ENCODE measurements around the gene CCDC159. TPM values are rescaled to one million over a fixed set of nuclear protein-coding genes. Genes with fewer than 3 reads are reported as not detected.
"Not testable (repeated sequence)": the region's sequence is repeated elsewhere in the genome, so short reads cannot be mapped to it uniquely, and the experiment has no call there.

Gene CCDC159, protein sequence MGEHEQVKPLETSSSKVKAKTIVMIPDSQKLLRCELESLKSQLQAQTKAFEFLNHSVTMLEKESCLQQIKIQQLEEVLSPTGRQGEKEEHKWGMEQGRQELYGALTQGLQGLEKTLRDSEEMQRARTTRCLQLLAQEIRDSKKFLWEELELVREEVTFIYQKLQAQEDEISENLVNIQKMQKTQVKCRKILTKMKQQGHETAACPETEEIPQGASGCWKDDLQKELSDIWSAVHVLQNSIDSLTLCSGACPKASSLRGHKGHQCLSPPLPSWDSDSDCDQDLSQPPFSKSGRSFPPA
- 10 to 100 TPM; 19.0 to 43.4 (median 23.4) TPM for polyA plus RNA-seq (ENCODE audit: insufficient read length in 4 of 4)

DNA sequence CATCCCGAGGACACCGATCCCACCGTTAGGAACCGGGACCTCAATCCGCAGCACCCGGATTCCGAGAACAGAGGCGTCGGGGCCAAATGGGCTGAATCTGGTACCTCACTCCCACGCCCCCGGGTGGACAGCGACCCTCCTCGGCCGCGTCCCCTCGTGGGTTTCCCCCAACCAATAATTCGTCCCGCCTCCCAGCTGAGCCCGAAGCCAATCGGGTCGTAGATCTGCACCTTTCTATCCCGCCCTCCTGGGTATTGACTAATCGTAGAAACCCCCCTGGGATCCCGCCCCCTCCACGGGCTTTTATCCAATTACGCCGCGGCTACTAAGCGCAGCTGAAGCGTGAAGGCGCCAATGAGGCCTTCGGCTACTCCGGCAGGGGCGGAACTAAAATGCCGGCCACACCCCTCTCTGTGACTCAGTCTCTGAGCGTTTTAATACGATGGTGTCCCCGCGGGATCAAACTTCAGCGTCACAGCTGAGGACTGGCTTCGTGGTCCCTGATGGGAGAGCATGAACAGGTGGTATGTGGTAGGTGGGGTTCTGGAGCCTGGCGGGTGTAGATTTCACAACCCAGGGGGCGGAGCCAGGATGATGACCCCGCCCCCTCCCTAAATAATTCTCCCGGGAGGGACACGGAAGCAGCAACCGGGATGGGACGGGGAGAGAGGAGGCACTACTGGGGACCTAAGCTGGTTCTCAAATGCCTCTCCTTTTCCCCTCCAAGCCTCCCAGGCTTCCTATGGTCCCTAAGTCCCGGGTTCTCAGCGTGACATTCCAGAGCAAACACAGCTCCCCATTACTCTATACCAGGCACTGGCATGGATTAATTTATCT is at the start of gene CCDC159, which contains the start of gene TMEM205:
TSS of gene CCDC159 (plus strand) at position 416 of the 837 bp plus-strand sequence. CDS start at position 504, 88 bp downstream.
TSS of gene TMEM205 (minus strand) at position 165 of the 837 bp plus-strand sequence. CDS start 649 bp downstream, outside the sequence.
- peak; percentile 98 to 99 (median 98) for DNase-seq (ENCODE audit: low read depth in 4 of 4, low spot score in 3 of 4)

DNA sequence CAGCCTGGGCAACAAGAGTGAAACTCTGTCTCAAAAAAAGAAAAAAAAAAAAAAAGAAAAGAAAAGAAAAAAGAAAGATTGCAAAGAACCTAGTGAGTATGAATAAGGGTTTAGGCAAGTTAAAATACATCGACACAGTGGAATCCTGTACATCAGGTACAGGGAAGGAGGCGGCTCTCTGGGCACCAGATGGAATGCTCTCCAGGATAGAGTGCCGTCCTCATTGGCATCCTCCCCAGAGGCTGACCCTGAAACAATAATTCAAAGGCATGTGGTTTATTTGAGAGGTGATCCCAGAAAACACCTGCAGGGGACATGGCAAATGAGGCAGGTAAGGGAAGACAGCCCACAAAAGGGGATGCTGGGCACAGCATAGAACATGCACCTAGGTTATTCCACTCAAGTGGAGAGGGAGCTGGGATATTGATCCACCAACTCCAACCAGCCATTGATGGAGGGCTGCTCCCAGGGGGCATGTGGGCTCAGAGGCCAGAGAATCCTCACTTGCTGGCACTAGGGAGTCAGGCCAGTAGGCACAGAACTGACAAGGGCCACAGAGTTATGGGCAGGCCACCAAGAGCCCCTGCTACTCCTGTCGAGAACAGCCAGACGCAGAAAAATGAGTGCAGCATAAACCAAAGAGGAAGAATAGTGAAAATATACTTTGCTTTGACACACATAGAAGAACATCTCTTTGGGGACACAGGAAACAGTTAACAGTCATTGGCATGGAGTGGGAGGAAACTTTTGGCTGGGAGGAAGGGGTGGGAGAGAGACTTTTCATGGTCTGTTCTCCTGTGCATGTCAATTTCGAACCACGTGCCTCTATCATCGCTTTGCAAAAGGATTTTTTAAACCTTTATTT is 46.1 kb upstream of the CCDC159 start:
- DNase-seq (ENCODE audit: low read depth in 4 of 4, low spot score in 3 of 4), result no peak

DNA sequence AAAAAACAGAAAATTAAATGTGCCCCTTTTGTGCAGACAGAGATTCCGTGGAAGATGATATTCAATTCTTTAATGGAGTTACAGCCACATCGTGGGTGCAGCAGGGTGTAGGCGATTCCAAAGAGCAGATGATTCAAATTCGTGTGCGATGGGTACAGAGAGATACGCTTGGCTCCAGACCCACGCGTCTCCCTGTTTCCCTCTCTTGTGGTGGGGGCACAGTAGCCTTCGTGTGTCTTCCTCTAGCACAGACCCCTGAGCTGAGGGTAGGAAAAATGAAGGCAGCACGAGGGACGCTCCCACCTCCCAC is 45.6 kb upstream of the CCDC159 start:
- DNase-seq (ENCODE audit: low read depth in 4 of 4, low spot score in 3 of 4), result no peak

DNA sequence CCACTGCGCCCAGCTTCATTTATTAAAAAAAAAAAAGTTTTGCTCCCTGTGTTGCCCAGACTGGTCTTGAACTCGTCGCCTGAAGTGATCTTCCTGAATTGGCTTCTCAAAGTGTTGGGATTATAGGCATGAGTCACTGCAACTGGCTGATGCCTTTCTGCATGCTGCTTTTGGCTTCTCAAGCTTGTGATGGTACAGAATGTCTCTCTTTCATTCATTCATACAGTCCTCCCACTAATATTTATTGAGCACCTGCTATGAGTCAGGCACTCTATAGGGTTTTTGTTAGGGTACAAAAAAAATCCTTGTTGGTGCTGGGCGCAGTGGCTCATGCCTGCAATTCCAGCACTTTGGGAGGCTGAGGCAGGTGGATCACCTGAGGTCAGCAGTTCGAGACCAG is 41.4 kb upstream of the CCDC159 start:
- no peak for DNase-seq (ENCODE audit: low read depth in 4 of 4, low spot score in 3 of 4)

DNA sequence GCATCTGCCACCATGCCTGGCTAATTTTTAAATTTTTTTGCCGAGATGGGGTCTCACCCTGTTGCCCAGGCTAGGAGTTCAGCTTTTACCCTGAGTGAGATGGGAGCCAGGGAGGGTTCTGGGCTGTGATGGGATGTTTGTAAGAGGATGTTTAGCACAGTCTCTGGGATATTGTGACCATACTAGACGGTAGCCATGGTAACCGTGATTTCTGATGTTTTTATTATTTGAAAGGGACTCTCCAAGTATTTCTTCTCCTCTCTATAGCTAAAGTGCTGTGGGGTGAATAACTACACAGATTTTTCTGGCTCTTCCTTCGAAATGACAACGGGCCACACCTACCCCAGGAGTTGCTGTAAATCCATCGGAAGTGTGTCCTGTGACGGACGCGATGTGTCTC is 40.0 kb upstream of the CCDC159 start:
- no peak for DNase-seq (ENCODE audit: low read depth in 4 of 4, low spot score in 3 of 4)

DNA sequence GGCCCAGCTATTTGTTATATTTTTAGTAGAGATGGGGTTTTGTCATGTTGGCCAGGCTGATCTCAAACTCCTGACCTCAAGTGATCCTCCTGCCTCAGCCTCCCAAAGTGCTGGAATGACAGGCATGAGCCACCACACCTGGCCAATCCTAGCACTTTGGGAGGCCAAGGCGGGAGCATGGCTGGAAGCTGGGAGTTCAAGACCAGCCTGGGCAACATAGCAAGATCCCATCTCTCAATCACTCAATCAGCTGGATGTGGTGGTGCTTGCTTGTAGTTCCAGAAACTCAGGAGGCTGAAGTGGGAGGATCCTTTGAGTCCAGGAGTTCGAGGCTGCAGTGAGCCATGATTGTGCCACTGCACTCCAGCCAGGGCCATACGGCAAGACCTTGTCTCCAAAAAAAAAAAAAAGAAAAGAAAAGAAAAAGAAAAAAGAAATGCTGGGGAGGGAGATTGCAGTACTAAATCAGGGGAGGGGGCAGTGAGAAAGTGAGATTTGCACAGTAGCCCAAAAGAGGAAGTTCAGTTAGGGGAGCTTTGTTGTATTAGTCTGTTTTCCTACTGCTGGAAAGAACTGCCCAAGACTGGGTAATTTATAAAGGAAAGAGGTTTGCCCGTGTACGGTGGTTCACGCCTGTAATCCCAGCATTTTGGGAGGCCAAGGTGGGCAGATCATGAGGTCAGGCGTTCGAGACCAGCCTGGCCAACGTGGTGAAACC is 25.9 kb upstream of the CCDC159 start:
- DNase-seq (ENCODE audit: low read depth in 4 of 4, low spot score in 3 of 4), result not testable (repeated sequence)

DNA sequence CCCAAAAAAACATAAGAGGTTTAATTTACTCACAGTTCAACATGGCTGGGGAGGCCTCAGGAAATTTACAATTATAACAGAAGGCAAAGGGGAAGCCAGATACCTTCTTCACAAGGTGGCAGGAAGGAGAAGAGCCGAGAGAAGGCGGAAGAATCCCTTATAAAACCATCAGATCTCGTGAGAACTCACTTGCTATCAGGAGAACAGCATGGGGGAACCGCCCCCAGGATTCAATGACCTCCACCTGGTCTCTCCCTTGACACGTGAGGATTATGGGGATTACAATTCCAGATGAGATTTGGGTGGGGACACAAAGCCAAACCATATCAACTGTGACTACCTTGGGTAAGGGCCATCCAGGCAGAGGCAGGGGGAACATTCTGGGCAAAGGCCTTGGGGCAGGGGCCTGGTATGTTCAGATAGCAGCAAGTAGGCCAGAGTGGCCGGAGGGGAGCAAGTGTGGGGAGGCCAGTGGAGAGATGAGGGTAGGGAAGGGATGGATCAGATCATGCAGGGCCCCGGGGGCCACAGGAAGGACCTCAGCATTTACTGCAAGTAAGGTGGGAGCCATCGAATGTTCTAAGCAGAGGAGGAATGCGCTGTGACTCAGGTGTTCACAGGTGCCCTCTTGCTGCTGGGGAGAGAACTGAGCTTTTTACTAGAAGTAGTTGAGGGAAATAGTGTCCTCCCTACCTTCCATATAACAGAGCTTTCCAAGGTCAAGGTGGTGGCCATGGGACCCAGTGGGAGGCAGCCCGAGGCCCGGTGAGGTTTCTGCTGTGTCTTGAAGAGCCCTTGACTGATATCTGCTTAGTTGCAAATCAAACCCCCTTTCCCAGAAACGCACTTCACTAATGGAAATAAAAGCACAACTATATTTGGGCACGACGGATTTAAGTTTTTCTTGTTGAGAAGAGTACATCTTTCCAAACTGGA is 24.9 kb upstream of the CCDC159 start:
- DNase-seq (ENCODE audit: low read depth in 4 of 4, low spot score in 3 of 4), result no peak

DNA sequence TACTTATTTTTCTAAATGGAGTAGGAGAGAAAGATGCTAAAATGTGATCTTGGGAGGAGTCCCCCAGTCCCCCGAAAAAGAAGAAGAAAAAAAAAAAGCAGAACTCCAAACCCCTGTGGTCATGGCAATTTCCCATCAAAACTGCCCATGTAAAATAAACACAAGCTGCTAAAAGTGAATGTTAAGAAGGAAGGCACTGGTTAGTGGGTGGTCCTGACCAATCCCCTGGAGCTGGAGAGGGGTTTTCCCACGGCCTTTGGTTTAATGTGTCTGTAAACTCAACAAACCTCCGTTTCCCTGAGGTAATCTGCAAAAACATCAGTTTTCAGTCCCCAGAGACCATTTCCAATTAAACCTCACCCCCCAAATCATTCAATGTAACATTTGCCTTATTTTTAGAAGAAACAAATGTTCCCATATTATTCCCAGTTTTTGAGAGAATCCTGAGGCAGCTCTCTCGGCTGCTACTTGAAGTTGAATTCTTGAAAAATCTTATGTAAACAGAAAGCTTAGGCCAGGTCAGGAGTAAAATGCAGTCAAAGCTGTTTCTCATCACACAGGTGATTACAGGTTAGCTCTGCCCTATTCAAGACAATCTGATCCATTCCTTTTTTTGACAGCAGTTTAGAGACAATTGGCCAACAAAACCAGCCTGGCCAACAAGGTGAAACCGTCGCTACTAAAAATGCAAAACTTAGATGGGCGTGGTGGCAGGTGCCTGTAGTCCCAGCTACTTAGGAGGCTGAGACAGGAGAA is 23.9 kb upstream of the CCDC159 start:
- no peak for DNase-seq (ENCODE audit: low read depth in 4 of 4, low spot score in 3 of 4)

DNA sequence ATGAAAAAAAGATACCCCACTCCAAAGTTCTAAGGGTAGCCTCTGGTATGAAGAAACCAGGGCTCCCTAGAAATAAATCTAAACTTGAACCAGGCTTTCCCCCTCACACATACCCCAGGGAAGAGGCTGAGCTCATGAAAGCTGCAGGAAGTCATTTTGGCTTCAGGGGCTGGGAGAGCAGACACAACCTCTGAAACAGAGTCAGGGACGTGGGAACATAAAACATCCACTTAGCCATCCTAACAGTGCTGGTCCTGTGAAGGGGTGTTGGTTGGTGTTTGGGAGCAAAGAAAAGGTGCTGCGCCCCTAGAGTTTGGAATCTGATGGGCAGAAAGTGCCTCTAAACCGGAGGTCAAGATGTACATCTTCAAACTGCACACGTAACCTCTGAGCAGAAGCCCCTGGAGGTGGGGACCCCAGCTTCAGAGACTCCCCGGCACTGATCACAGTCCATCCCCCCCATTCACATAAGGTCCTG is 22.7 kb upstream of the CCDC159 start:
- DNase-seq (ENCODE audit: low read depth in 4 of 4, low spot score in 3 of 4), result no peak

DNA sequence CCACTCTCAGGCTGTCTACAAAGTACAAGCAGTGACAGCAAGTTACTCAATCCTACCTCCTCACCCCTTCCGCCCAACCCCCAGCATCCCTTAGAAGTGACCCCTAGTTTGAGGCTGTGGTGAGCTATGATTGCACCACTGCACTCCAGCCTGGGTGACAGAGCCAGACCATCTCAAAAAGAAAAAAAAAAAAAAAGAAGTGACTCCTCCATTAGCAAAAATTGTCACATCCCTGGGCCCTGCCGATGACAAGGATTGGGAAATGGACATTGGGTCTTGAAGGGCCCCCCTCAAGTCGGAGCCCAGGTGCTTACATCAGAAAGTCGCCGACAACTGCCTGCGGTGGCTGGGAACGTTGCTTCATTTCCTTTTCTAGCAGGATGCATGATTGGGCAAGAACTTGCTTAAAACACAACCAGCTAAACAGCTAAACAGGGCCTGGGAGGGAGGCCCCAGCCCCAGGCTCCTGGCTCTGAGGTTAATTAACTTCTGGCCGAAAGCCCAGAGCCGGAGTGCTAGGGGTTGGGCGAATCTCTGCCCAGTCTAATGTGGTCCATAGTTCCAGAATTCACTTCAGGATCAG is 22.1 kb upstream of the CCDC159 start:
- peak; percentile 54 to 70 (median 59) for DNase-seq (ENCODE audit: low read depth in 4 of 4, low spot score in 3 of 4)

DNA sequence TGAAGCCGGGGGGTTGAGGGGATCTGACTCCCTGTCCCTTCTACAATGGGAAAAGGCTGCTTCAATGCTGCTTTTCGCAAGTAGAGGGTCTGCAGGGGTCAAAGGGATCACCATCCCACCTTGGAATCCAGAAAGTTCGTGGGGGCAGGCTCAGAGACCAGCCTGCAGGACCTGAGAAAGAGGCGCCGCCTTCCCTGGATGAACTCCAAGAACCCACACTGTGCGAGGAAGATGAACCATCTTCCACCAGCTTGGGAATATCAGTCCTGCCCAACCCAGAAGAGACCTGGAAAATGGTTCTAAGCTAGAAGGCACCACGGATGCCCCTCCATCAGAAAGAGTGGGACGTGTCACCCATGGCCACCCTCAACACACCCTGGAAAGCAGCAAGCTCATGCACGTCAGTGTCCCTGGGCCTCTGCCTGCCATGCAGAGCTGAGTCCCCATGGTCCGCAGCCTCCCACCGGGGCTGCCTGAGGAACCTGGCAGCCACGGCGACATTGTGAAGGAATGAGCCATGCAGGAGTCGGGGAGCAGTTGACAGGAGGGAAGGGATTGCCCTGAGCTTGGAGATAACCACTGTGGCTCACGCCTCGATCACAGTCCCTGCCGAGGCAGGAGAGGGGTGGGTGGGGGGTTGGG is 21.4 kb upstream of the CCDC159 start:
- no peak for DNase-seq (ENCODE audit: low read depth in 4 of 4, low spot score in 3 of 4)

DNA sequence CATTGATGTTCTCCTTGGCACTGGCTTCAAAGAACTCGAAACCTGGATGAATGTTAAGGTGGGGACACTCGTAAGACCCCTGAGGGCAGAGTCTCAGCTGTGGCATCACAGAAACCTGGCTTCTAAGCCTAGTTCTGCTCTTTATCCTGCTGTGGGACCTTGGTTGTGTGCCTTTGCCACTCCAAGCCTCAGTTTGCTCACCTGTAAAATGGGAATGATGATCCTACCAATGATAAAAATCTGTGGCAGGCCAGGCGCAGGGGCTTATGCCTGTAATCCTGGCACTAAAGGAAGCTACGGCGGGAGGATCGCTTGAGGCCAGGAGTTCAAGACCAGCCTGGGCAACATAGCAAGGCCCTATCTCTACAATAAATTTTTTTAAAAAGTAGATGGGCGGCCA is 20.8 kb upstream of the CCDC159 start:
- DNase-seq (ENCODE audit: low read depth in 4 of 4, low spot score in 3 of 4), result no peak

DNA sequence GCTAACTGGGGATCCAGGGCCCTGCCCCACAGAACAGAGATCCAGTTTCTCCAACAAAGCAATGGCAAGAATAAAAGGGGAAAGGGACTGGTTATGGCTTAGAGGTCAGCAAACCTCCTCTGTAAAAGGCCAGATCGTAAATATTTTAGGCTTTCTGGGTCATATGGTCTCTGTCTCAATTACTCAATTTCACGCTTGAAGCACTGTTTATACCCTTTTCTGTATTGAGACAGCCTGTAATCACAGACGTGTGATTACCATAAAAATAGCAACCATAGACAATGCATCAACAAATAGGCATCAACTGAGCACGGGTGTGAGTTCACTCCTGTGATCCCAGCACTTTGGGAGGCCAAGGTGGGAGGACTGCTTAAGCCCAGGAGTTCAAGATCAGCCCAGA is 16.2 kb upstream of the CCDC159 start:
- DNase-seq (ENCODE audit: low read depth in 4 of 4, low spot score in 3 of 4), result no peak

DNA sequence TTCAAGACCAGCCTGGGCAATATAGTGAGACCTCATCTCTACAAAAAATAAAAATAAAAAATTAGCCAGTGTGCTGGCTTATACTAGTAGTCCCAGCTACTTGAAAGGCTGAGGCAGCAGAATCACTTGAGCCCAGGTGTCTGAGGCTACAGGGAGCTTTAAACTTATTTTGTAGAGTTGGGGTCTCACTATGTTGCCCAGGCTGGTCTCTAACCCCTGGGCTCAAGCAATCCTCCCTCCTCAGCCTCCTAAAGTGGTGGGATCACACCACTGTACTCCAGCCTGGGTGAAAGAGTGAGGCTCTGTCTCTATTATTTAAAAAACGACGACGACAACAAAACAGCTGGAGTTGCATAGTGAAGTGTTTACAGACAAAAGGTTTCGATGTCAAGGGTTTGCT is 14.8 kb upstream of the CCDC159 start:
- DNase-seq (ENCODE audit: low read depth in 4 of 4, low spot score in 3 of 4), result no peak

DNA sequence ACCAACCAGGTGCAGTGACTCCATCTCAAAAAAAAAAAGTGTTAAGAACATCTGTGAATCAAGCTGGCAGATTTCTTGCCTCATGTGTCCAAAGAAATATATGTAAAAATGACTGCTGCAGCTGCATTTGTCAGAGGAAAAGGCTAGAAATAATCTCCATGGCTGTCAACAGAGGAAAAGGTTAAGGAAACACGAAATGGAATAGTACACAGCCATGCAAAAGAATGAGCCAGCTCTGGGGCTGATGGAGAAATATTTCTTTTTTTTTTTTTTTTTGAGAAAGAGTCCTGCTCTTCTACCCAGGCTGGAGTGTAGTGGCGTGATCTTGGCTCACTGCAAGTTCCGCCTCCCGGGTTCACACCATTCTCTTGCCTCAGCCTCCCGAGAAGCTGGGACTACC is 13.5 kb upstream of the CCDC159 start:
- no peak for DNase-seq (ENCODE audit: low read depth in 4 of 4, low spot score in 3 of 4)

DNA sequence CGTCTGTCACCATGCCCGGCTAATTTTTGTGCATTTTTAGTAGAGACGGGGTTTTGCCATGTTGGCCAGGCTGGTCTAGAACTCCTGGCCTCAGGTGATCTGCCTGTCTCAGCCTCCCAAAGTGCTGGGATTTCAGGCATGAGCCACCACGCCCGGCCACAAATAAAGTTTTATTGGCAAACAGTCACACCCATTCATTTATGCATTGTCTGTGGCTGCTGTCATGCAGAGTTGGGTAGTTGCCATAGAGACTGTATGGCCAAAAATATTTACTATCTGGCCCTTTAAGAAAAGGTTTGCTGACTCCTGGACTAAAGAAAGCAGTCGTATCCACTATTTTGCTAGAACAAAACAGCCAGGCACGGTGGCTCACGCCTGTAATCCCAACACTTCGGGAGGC is 12.5 kb upstream of the CCDC159 start:
- DNase-seq (ENCODE audit: low read depth in 4 of 4, low spot score in 3 of 4), result not testable (repeated sequence)

DNA sequence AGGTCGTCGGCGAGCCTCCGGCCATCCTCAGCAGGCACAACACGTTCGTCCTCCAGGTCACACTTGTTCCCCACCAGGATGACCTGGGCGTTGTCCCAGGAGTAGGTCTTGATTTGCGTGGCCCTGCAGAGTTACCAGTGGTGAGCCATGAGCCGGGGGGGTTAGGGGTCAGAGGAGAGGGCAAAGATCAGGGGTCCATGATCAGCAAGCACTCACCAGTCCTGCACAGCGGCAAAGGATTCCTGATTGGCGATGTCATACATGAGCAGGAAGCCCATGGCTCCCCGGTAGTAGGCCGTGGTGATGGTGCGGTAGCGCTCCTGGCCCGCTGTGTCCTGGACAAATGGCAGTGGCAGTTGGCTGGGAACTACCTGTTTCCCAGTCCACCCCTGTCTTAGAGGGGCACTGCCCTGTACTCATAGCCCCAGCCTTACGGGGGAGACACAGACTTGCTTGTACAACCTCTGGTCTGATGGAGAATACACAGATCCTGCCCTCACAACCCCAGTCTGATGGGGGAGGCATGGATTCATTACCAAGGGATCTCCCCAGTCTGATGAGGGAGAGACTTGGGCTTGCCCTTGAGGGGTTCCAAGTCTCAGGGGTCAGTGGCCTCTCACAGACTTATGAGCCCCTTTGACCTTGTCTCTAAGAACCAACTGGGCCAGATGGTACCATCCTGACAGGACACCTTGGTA is 10.7 kb upstream of the CCDC159 start:
- no peak for DNase-seq (ENCODE audit: low read depth in 4 of 4, low spot score in 3 of 4)
